Neural cell (in vitro differentiated cells): ENCODE measurements around the gene KRTAP4-1.

Source experiments
- CTCF ChIP-seq: fragments of 450-650 bp; IDR thresholded peaks from 2 replicates; pipeline ENCODE4 v1.5.1; 2014; ENCODE audit warnings: antibody characterized with exemption, mild to moderate bottlenecking, moderate library complexity; ENCODE audit not compliant: poor library complexity, severe bottlenecking
- EZH2 ChIP-seq: fragments of 200-600, 300-800 bp; shearing (Covaris generic), sonication (generic); IDR thresholded peaks from 2 replicates; pipeline ENCODE4 v1.6.1; 2014; ENCODE audit warnings: antibody characterized with exemption, low read length, borderline replicate concordance, mild to moderate bottlenecking; ENCODE audit not compliant: insufficient read depth, poor library complexity, severe bottlenecking
- MXI1 ChIP-seq: fragments of 450-650 bp; conservative IDR thresholded peaks from 2 replicates; pipeline ENCODE4 v1.6.1; 2014; ENCODE audit warnings: antibody characterized with exemption, mild to moderate bottlenecking; ENCODE audit not compliant: poor library complexity, severe bottlenecking
- POLR2AphosphoS5 ChIP-seq: IDR thresholded peaks from 2 replicates; pipeline ENCODE4 v1.6.1; 2012
- RAD21 ChIP-seq: fragments of 450-650 bp; conservative IDR thresholded peaks from 2 replicates; pipeline ENCODE4 v1.6.1; 2014; ENCODE audit warnings: antibody characterized with exemption, mild to moderate bottlenecking, moderate library complexity
- TAF1 ChIP-seq: IDR thresholded peaks from 2 replicates; pipeline ENCODE4 v1.6.1; 2012; ENCODE audit warnings: low read depth
- TF ChIP-seq, protein P1 (sequence below): IDR thresholded peaks from 2 replicates; pipeline ENCODE4 v1.6.1; 2012; ENCODE audit warnings: borderline replicate concordance

GRCh38 chr17:41178843-41179616 lies 5.7 kb downstream of the KRTAP4-1 start:
- TF ChIP-seq CTCF: no peak
- TF ChIP-seq RAD21: no peak
- no peak for TF ChIP-seq EZH2
- TF ChIP-seq, protein P1, sequence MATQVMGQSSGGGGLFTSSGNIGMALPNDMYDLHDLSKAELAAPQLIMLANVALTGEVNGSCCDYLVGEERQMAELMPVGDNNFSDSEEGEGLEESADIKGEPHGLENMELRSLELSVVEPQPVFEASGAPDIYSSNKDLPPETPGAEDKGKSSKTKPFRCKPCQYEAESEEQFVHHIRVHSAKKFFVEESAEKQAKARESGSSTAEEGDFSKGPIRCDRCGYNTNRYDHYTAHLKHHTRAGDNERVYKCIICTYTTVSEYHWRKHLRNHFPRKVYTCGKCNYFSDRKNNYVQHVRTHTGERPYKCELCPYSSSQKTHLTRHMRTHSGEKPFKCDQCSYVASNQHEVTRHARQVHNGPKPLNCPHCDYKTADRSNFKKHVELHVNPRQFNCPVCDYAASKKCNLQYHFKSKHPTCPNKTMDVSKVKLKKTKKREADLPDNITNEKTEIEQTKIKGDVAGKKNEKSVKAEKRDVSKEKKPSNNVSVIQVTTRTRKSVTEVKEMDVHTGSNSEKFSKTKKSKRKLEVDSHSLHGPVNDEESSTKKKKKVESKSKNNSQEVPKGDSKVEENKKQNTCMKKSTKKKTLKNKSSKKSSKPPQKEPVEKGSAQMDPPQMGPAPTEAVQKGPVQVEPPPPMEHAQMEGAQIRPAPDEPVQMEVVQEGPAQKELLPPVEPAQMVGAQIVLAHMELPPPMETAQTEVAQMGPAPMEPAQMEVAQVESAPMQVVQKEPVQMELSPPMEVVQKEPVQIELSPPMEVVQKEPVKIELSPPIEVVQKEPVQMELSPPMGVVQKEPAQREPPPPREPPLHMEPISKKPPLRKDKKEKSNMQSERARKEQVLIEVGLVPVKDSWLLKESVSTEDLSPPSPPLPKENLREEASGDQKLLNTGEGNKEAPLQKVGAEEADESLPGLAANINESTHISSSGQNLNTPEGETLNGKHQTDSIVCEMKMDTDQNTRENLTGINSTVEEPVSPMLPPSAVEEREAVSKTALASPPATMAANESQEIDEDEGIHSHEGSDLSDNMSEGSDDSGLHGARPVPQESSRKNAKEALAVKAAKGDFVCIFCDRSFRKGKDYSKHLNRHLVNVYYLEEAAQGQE: no peak
- no peak for TF ChIP-seq POLR2AphosphoS5
- no peak for TF ChIP-seq MXI1
- TF ChIP-seq TAF1: no peak
